ENCODE data around the gene AAMP. TPM values are rescaled to one million over a fixed set of nuclear protein-coding genes. Genes with fewer than 3 reads are reported as not detected.
A peak's percentile ranks its signal among the peaks of the same experiment; 100 is the strongest.

The AAMP gene
- total and polyA plus RNA-seq, 5 donors = 44.3 to 56.6 (median 51.1) TPM

DNA sequence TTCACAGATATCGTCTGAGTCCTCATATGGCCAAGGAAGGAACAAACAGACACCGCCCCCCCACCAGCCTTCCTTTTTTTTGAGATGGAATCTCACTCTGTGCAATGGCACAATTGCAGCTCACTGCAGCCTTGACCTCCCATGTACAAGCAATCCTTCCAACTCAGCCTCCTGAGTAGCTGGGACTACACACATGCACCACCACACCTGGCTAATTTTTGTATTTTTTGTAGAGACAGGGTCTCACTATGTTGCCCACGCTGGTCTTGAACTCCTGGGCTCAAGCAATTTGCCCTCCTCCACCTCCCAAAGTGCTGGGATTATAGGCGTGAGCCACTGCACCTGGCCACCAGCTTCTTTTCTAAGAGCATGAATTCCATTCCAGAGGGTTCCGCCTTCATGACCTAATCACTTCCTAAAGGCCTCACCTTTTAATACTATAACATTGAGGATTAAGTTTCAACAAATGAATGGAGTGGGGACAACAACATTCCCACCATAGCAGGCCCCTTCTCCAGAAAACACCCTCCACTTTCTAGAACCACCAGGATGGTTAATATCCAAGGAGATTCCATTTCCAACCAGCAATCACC lies 24.6 kb upstream of the AAMP start:
- peak in 1 of 3 donors; percentile 19 for DNase-seq
- intact Hi-C loops (cut with DNase I) = loop anchor here (5.0 to 10.0 kb wide), 4 partner anchors 100 to 353 kb away; partner anchors contain the start of gene CTDSP1 (in 4 of the 4)
- Histone ChIP-seq H3K4me1 (ENCODE audit: control insufficient read depth, insufficient read depth, low read length) (peaks cover 10% of the 10 kb centered on the region), H3K9me3 (ENCODE audit: control insufficient read depth, low read length) (no peaks in the 10 kb centered on the region), H3K27me3 (ENCODE audit: control insufficient read depth, insufficient read depth) (no peaks in the 10 kb centered on the region), H3K27ac (ENCODE audit: low read length) (no peak overlapping the region), H3K4me3 (ENCODE audit: low read length) (no peak overlapping the region)
- WGBS = 84% methylated on average over 5 of the region's 5 CpGs
- ATAC-seq = no peak

DNA sequence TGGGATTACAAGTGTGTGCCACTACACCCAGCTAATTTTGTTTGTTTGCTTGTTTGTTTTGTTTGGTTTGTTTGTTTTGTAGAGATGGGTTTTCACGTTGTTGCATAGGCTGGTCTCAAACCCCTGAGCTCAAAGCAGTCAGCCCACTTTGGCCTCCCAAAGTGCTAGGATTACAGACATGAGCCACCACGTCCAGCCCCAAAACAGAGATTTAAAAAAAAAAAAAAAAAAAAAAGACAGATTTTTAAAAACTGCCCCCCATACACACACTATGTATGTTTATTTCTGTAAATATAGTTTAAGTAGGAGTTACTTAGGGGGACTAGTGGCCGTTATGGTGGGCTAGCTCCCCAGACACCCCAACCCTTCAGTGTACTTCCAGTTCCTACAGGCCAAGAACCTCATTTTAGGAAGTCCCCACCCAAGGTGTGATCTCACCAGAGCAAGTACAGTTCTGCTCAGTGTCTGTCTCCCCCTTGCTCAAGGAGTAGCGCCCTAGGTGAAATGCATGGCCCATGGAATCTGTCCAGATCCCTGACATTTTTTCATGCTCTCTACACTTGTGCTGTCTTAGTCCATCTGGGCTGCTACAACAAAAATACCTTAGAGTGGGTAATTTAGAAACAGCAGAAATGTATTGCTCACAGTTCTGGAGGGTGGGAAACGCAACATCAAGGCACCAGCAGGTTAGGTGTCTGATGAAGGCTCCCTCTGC lies 23.9 kb upstream of the AAMP start:
- DNase-seq (peak in 1 of 3 donors; percentile 7), ATAC-seq (no peak)
- H3K9me3 ChIP-seq (ENCODE audit: control insufficient read depth, low read length) = no peaks in the 10 kb centered on the region
- intact Hi-C loops (cut with DNase I) = loop anchor here (5.0 to 10.0 kb wide), 4 partner anchors 101 to 353 kb away; partner anchors contain the start of gene CTDSP1 (in 4 of the 4)
- peaks cover 10% of the 10 kb centered on the region for H3K4me1 ChIP-seq (ENCODE audit: control insufficient read depth, insufficient read depth, low read length)
- no peak overlapping the region for H3K4me3 ChIP-seq (ENCODE audit: low read length)
- H3K27ac ChIP-seq (ENCODE audit: low read length) = no peak overlapping the region
- 69% methylated on average over 5 of the region's 5 CpGs for WGBS
- no peaks in the 10 kb centered on the region for H3K27me3 ChIP-seq (ENCODE audit: control insufficient read depth, insufficient read depth)

DNA sequence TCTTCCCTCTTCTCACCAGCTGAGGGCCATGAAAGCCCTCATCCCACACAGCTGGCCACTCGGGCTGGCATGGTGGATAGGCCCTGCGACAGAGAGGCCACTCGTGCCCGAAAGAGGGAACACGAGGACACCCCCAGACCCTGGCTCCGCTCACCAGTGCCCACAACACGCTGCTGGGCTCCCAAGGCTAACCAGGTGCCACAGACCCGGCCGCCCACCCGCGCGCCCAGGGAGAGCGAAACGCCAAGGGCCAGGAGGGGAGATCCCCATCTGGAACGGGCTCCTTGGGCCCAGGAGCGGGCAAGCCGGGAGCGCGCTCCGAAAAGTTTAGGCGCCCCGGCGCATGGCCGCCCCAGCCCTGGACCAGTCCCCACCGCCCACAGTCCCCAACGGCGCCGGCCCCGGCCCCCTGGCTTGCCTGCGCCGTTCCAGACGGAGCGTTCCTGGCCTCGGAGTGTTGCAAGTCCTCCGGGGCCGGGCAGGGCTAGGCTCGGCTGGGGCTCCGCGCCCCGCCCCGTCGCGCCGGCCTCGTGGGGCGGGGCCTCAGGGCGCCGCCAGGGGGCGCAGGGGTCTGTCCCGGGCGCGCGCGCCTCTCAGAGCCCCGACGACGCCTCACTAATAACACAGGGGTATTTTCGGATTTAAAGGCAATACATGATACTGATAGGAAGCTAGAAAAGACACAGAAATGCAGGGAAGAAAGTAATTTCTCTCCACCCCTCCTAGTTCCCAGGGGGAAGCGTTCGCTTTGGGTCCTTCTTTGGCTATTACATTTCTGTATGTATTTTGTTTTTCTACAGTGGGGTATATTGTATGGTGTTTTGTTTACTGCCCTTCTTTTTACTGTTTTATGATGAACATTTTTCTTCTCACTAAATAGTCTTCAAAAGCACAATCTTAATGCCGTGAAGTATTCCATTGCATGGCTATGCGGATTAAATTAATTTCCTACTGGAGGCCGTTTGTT lies 22.4 kb upstream of the AAMP start, which contains the start of gene TMBIM1:
TSS of gene TMBIM1 (minus strand) at position 456 of the 967 bp plus-strand sequence. CDS start 10,362 bp downstream, outside the sequence.
- H3K9me3 ChIP-seq (ENCODE audit: control insufficient read depth, low read length) = no peaks in the 10 kb centered on the region
- DNase-seq = peak; percentile 87 to 95 (median 94)
- peak within 1 kb of the TSS; percentile 48 for H3K4me3 ChIP-seq (ENCODE audit: low read length)
- intact Hi-C loops (cut with DNase I) = loop anchor here (5.0 to 10.0 kb wide), 4 partner anchors 102 to 355 kb away; partner anchors contain the start of gene CTDSP1 (in 4 of the 4)
- 5% methylated on average over 63 of the region's 63 CpGs for WGBS
- H3K27ac ChIP-seq (ENCODE audit: low read length) = peak within 1 kb of the TSS; percentile 86
- no peaks in the 10 kb centered on the region for H3K27me3 ChIP-seq (ENCODE audit: control insufficient read depth, insufficient read depth)
- peaks cover 14% of the 10 kb centered on the region for H3K4me1 ChIP-seq (ENCODE audit: control insufficient read depth, insufficient read depth, low read length)
- peak; percentile 86 to 93 for ATAC-seq

DNA sequence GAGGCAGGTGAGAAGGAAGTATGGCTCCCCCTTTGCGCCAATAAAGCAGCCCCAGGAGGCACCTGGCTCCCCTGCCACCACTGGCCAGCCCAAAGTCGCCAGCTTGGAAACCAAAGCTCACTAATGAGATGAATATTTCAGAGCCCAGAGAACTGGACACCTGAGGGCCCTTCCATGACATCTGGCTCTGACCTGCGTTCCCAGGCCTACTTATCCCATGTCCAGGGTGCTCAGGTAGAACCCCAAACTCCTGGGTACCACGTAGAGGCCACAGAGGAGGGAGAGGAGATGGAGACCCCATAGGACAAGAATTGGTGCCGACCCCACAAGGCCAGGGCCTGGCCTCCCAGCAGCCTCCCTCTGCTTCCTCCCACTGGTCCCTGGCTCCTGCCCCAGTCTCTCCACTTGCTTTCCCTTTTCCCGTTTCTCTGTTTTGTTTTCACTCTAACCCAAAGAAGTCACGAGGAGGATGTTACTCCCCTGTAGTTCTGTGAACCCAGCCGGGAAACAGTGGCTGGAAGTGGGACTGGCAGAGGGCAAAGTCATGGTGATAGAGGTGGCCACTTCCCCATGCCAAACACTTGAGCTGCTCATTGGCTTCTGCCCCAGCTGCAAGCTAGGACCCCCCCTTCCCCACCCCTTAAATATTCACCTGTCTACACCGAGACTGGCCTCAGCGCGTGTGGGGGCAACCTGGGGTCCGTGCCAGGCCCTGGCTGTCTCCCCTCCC lies 21.5 kb upstream of the AAMP start:
- DNase-seq (peak in 2 of 3 donors; percentile 36 to 57), ATAC-seq (peak; percentile 1)
- intact Hi-C loops (cut with DNase I) = loop anchor here (5.0 to 10.0 kb wide), 4 partner anchors 103 to 356 kb away; partner anchors contain the start of gene CTDSP1 (in 4 of the 4)
- Histone ChIP-seq H3K27ac (ENCODE audit: low read length) (peak overlapping the region; percentile 86), H3K9me3 (ENCODE audit: control insufficient read depth, low read length) (no peaks in the 10 kb centered on the region), H3K4me1 (ENCODE audit: control insufficient read depth, insufficient read depth, low read length) (peaks cover 15% of the 10 kb centered on the region), H3K27me3 (ENCODE audit: control insufficient read depth, insufficient read depth) (no peaks in the 10 kb centered on the region), H3K4me3 (ENCODE audit: low read length) (peak overlapping the region; percentile 48)
- 24% methylated on average over 12 of the region's 12 CpGs for WGBS

DNA sequence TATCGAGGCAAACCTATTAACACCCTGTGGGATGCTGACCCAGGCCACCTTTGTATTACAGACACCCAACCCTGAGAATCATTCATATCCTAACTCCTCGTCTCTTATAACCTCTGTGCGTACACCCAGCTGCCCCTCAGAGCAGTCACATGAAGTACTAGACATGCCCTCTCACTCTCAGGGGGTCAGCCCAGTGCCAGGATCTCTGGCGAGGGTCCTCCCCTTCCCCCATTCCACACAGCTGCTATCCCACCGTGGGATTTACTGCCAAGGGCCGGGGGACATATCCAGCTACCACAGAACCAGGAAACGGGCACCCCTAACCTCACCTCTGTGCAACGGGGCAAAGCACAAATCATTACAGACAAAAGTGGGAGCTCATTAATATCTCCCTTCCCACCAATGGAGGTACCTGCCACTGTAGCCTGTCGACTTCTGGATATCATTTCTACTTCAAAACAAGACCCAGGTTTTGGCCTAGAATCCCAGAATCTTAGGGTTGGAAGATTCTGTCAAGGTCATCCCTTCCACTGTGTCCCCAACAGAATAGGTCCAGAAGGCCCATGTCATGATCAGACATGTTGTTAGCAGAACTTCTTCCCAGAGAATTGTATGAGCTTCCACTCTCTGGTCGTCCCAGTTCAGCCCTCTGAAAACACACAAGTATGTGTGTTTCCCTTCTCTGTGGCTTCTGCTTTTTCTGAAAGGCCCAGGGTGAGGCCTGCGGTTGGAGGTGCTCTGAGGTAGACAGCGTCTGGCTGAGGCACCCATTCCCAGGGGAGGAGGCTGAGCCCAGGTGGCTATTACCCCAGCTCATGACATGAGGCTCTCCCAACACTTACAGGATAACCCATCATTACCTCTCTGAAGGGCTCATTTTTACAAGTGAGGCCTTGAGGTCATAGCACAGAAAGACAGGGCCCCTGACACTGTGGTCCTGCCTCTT lies 20.7 kb upstream of the AAMP start:
- Histone ChIP-seq H3K4me3 (ENCODE audit: low read length) (peak overlapping the region; percentile 48), H3K27ac (ENCODE audit: low read length) (peak overlapping the region; percentile 86), H3K27me3 (ENCODE audit: control insufficient read depth, insufficient read depth) (no peaks in the 10 kb centered on the region), H3K4me1 (ENCODE audit: control insufficient read depth, insufficient read depth, low read length) (peaks cover 21% of the 10 kb centered on the region), H3K9me3 (ENCODE audit: control insufficient read depth, low read length) (no peaks in the 10 kb centered on the region)
- intact Hi-C loops (cut with DNase I) = loop anchor here (5.0 to 10.0 kb wide), 4 partner anchors 104 to 357 kb away; partner anchors contain the start of gene CTDSP1 (in 4 of the 4)
- ATAC-seq (no peak), DNase-seq (peak in 2 of 3 donors; percentile 53 to 64)
- WGBS = 40% methylated on average over 12 of the region's 12 CpGs

DNA sequence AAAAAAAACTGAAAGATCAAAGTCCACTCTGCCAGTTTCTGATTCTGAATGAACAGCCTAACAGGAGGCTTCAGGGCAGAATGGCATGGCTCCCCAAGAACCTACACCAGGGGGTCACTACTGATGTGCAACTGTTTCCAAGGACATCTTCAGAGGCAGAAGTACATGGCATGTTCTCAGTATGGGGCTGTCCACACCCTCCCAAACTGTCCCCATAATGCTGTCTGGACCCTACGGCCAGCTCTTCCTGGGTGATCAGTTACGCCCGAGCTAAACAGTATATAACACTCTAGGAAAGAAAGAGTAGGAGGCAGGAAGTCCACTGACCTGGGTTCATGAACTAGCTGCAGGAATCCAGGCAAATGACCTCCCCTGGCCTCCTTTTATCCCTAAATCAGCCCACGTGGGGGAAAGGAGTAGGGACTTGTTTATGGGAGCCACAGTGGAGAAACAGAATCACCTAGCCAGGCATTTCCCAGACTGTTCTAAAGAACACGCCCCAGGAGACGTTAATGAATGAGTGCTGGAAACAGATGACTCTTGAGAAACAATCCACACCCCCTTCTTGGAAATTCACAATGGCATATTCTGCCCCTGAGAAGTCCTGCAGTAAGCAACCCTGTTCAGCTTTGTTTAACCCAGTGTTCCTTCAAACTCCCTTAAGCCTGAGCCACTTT lies 19.8 kb upstream of the AAMP start:
- Histone ChIP-seq H3K4me1 (ENCODE audit: control insufficient read depth, insufficient read depth, low read length) (peaks cover 26% of the 10 kb centered on the region), H3K9me3 (ENCODE audit: control insufficient read depth, low read length) (no peaks in the 10 kb centered on the region), H3K4me3 (ENCODE audit: low read length) (peak overlapping the region; percentile 48), H3K27me3 (ENCODE audit: control insufficient read depth, insufficient read depth) (no peaks in the 10 kb centered on the region), H3K27ac (ENCODE audit: low read length) (peak overlapping the region; percentile 86)
- peak in 1 of 3 donors; percentile 24 for DNase-seq
- 35% methylated on average over 6 of the region's 6 CpGs for WGBS
- intact Hi-C loops (cut with DNase I) = loop anchor here (5.0 to 10.0 kb wide), 4 partner anchors 105 to 358 kb away; partner anchors contain the start of gene CTDSP1 (in 4 of the 4)
- peak in 1 of 2 donors; percentile 5 for ATAC-seq

DNA sequence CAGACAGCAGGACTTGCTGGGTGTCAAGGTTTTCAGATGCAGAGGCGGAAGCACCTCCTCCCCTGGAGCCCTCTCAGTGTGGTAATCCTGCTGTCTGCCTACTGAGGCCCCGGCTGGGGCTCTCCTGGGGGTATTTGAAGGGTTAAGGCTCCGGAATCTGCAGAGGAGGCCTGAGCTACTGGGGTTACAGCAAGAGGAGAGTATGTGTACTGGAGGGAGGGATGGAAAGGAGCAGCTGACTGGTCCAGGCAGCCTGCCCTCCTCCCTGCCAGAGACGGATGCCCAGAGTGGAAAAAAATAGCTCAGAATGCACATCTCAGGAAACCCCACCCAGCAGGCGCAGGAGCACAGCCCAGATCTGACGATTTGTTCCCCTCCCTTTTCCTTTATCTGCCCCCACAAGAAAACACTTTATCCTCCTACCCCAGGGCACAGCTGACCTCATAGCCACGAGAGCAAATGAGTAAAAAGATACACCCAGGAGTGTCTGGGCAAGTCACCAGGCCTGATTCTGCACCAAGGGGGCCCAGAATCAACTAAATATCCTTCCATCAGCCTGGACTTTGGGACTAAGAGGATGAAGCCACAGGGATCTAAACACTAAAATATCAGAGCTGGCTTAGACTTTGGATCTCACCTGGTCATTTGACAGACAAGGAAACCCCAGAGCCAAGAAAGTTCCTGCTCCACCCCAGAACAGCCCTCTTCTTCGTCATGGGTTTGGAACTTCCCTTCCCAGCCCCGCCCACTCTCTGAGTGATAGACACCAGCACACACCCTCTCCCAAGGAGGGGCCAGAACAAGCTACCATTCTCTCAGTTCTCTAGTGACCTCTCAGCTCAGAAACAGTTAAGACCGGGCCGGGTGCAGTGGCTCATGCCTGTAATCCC lies 16.9 kb upstream of the AAMP start:
- WGBS = 2% methylated on average over 11 of the region's 11 CpGs
- ATAC-seq (peak; percentile 89 to 90), DNase-seq (peak; percentile 92 to 96 (median 93))
- Histone ChIP-seq H3K27ac (ENCODE audit: low read length) (peak overlapping the region; percentile 100), H3K4me3 (ENCODE audit: low read length) (peak overlapping the region; percentile 29), H3K4me1 (ENCODE audit: control insufficient read depth, insufficient read depth, low read length) (peaks cover 42% of the 10 kb centered on the region), H3K9me3 (ENCODE audit: control insufficient read depth, low read length) (no peaks in the 10 kb centered on the region), H3K27me3 (ENCODE audit: control insufficient read depth, insufficient read depth) (no peaks in the 10 kb centered on the region)
- intact Hi-C loops (cut with DNase I) = no loop called here

DNA sequence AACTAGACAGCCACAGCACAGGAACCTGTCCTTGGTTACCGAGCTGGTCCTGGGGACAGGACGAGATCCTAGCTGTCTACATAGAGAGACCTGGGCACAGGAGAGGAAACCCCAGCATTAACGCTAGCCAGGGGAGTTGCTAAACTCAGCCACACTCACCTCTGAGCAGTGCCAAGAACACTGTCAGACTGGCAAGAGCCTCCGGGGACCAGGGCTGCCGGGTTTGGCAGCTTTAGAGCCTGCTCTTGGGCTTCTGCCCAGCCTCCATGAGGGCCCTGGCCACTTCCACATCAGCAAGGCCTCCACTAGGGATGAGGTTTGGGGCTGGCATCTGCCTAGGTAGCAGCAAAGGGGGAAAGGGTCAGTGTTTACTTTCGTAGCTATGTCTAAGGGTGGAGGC lies 15.7 kb upstream of the AAMP start:
- DNase-seq = peak; percentile 76 to 85 (median 82)
- peaks cover 39% of the 10 kb centered on the region for H3K4me1 ChIP-seq (ENCODE audit: control insufficient read depth, insufficient read depth, low read length)
- peak; percentile 7 to 31 for ATAC-seq
- H3K27me3 ChIP-seq (ENCODE audit: control insufficient read depth, insufficient read depth) = no peaks in the 10 kb centered on the region
- peak overlapping the region; percentile 100 for H3K27ac ChIP-seq (ENCODE audit: low read length)
- intact Hi-C loops (cut with DNase I) = no loop called here
- H3K4me3 ChIP-seq (ENCODE audit: low read length) = no peak overlapping the region
- WGBS = 22% methylated on average over 6 of the region's 6 CpGs
- no peaks in the 10 kb centered on the region for H3K9me3 ChIP-seq (ENCODE audit: control insufficient read depth, low read length)
